Activated CD8-positive, alpha-beta memory T cell treated with anti-CD3 and anti-CD28 coated beads, Interleukin-2, amount 50 U/mL, for 4 hours (primary cell): Measurements from ENCODE around the gene CDC42EP2.

Experiments used
- DNase-seq: peaks from one replicate; pipeline ENCODE4 v3.0.0-alpha.2; 2020

The CDC42EP2 gene

GRCh38 chr11:65298655-65299179, 15.9 kb upstream of the CDC42EP2 start:
- no peak for DNase-seq

GRCh38 chr11:65300621-65301275, 13.9 kb upstream of the CDC42EP2 start:
- DNase-seq: no peak

- DNase-seq: no peak
Measured at GRCh38 chr11:65301491-65302329, 13.0 kb upstream of the CDC42EP2 start.

GRCh38 chr11:65303555-65303954, 11.1 kb upstream of the CDC42EP2 start:
- no peak for DNase-seq

GRCh38 chr11:65304110-65304509, 10.6 kb upstream of the CDC42EP2 start:
- DNase-seq: no peak

- DNase-seq: no peak
Measured at GRCh38 chr11:65304613-65305012, 10.1 kb upstream of the CDC42EP2 start.

- DNase-seq: no peak
Measured at GRCh38 chr11:65305501-65306268, 9.0 kb upstream of the CDC42EP2 start.

GRCh38 chr11:65307298-65308229, 7.1 kb upstream of the CDC42EP2 start:
- DNase-seq: no peak

GRCh38 chr11:65308281-65308891, 6.3 kb upstream of the CDC42EP2 start:
- DNase-seq: no peak

GRCh38 chr11:65309006-65309405, 5.7 kb upstream of the CDC42EP2 start:
- no peak for DNase-seq

GRCh38 chr11:65310215-65310614, 4.5 kb upstream of the CDC42EP2 start:
- no peak for DNase-seq

- no peak for DNase-seq
Measured at GRCh38 chr11:65310736-65311135, 3.9 kb upstream of the CDC42EP2 start.

- DNase-seq: no peak
Measured at GRCh38 chr11:65311170-65311678, 3.4 kb upstream of the CDC42EP2 start.

GRCh38 chr11:65315204-65315865, 669 bp downstream of the CDC42EP2 start:
- DNase-seq: peak; percentile 87

GRCh38 chr11:65315866-65316226, 1.2 kb downstream of the CDC42EP2 start:
- no peak for DNase-seq

- no peak for DNase-seq
Measured at GRCh38 chr11:65316227-65317024, 1.8 kb downstream of the CDC42EP2 start.

GRCh38 chr11:65317025-65317786, 2.5 kb downstream of the CDC42EP2 start:
- DNase-seq: no peak

- DNase-seq: no peak
Measured at GRCh38 chr11:65320386-65321075, 5.9 kb downstream of the CDC42EP2 start.

GRCh38 chr11:65321076-65321475, 6.4 kb downstream of the CDC42EP2 start:
- DNase-seq: no peak
